ENCODE measurements around the gene ATL3.
"Not testable (repeated sequence)": the region's sequence is repeated elsewhere in the genome, so short reads cannot be mapped to it uniquely, and the experiment has no call there.

ATL3 gene

DNA sequence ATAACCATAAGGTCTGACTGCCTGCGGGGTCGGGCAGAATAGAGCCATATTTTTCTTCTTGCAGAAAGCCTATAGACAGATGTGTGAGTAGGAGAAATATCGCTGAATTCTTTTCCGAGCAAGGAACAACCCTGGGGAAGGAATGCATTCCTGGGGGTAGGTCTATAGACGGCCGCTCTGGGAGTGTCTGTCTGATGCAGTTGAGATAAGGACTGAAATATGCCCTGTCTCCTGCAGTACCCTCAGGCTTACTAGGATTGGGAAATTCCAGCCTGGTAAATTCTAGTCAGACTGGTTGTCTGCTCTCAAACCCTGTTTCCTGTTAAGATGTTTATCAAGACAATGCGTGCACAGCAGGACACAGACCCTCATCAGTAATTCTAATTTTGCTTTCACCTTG is 90.0 kb downstream of the ATL3 start:
- not testable (repeated sequence) for DNase-seq

DNA sequence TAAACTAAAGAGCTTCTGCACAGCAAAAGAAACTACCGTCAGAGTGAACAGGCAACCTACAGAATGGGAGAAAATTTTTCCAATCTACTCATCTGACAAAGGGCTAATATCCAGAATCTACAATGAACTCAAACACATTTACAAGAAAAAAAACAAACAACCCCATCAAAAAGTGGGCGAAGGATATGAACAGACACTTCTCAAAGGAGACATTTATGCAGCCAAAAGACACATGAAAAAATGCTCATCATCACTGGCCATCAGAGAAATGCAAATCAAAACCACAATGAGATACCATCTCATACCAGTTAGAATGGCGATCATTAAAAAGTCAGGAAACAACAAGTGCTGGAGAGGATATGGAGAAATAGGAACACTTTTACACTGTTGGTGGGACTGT is 92.3 kb downstream of the ATL3 start:
- not testable (repeated sequence) for DNase-seq

DNA sequence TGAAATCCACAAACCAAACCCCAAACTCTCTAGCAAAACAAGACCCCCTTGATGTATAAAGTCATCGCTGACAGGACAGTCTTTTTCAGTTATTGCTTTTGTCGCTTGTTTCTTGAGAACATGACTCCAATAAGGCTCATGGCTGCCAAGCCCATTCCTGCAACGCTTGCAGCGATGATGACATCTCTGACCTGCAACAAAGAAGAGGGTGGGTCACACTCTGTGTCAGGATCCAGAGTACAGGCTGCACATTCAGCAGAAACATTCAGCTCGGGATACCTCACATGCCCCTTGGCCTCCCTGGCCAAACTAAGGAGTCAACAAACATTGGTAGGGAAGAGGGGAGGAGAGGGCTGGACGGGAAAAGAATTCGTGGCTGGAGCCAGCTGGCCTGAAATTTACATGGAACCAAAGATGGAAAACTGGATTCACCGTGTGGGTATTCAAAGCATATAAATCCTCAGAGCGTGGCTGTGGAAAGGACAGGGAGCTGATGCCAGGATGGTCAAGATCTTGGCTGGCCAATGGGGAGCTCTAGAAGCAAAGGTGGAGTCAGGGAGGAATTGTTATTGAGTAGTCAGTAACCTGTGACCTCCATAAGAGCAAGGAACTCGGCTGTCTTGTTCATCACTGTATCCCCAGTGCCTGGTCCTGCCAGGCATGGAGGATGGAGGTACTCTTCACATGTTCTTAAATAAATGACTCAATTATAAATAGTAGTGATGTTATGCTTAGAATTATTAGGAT is 96.1 kb downstream of the ATL3 start:
- DNase-seq = no peak

Data from stimulated activated CD4-positive, alpha-beta T cell treated with anti-CD3 and anti-CD28 coated beads, Interleukin-2, amount 100 ng/mL, for 48 hours (primary cell).